Keratinocyte (primary cell): ENCODE measurements around the gene HSPA8.

Experiments
- CTCF ChIP-seq, 3 experiments: IDR thresholded peaks in 1 of 3; conservative IDR thresholded peaks in 1 of 3; optimal IDR thresholded peaks in 1 of 3; 2 replicates in 2 of 3; 3 replicates in 1 of 3; pipeline versions ENCODE3 to v1.5.1; 2011; ENCODE audit warnings: low read length in 3 of 3, mild to moderate bottlenecking in 3 of 3, moderate library complexity in 2 of 3, control low read depth in 1 of 3, inconsistent platforms in 1 of 3; ENCODE audit not compliant: insufficient read depth in 2 of 3; ENCODE audit errors: extremely low read depth in 1 of 3
- EZH2 ChIP-seq: IDR thresholded peaks from one replicate; pipeline ENCODE4 v1.6.1; 2012; ENCODE audit warnings: inconsistent platforms, mild to moderate bottlenecking, low read length, moderate library complexity

- TF ChIP-seq CTCF (optimal IDR thresholded peaks at IDR 0.05 in 1 of 3, IDR thresholded peaks at IDR 0.05 in 1 of 3, conservative IDR thresholded peaks at IDR 0.05 in 1 of 3; ENCODE audit: extremely low read depth in 1 of 3, insufficient read depth in 2 of 3, low read length in 3 of 3) (no peak), EZH2 (no peak)
Measured at GRCh38 chr11:123061403-123062157, at the start of gene HSPA8.
